ENCODE results near the gene MTURN.

Gene MTURN

GRCh38 chr7:30136117-30136731 is 1.4 kb downstream of the MTURN start:
- no peak for DNase-seq

DNA sequence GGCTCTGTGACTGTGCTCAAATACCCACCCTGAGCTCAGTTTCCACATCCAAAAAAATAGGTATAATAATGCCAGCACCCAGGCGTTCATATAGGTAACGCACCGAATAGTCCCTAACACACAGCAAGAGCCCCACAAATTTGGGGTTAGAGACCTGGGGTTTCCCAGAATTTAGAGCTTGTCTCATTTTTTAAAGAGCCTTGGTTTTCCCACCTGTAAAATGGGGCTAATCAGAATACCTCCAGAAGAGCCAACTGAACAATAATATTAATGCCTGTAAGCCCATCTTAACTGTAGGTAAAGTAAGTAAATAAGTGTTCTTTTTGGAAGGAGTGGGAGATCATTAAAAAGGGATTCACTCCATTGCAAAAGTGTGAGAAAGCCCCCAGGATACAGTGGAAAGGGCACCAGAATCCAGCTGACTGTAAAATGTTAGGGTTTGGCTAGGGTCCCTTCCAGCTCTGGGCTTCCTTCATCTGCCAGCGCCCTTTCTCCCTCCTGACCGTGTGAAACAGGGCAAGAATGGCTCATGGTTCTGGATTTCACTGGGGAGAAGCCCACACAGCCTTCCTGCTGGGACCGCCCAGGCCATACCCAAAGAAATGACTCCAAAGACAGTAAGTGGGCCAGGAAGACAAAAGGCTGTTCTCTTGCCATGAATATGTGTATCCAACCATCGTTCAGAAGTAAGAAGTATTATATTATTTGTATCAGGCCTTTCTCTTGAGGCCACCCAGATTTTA is 2.1 kb downstream of the MTURN start:
- DNase-seq: no peak

DNA sequence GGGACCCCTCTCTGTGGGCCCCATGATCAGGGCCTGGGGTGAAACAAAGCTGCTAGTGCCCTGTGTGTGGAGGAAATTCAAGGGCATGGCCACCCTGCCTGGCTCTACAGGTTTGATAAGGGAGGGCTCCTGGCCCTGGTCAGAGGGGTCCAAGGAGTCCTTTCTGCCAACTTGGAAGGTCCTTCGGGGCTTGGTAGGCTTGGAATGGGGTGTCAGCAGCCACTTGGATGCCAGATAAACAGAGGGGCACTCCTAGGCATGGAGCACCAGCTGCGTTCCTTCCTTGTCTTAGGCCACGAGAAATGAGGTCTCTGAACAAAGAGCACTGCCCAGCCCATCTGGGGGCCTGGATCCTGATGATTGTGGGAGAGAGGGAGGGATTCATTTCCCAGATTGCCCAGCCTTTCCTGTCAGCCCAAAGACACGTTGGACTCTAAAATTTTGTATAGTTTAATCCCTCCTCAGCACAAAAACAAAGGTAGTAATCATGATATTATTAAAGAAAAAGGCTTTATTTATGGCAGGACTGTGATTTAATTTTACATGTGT is 5.1 kb downstream of the MTURN start:
- DNase-seq: no peak

- DNase-seq: no peak
Measured at GRCh38 chr7:30140456-30140855, 5.7 kb downstream of the MTURN start.

DNA sequence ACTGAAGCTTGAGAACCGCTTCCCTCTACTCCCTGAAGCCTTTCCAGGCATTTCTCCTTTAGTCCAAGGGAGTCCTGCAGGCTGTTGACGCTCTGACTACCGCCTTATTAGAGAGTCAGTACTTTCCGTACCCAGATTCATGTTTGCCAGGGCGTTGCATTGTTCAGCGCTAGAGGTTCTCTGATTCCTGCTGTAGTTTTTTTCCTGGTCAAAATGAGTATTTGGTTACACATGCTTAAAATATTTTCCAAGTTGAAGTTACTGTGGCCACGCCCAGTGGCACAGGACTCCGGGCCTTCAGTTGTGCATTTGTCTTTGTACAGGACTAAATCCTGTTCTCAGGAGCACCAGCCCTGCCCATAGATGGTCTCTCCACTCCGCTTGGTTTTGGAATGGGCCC is 7.9 kb downstream of the MTURN start:
- peak; percentile 77 for DNase-seq

- peak; percentile 37 for DNase-seq
Measured at GRCh38 chr7:30143748-30144251, 9.0 kb downstream of the MTURN start.

- DNase-seq: no peak
Measured at GRCh38 chr7:30144657-30145306, 10.0 kb downstream of the MTURN start.

- no peak for DNase-seq
Measured at GRCh38 chr7:30145426-30145970, 10.7 kb downstream of the MTURN start.

DNA sequence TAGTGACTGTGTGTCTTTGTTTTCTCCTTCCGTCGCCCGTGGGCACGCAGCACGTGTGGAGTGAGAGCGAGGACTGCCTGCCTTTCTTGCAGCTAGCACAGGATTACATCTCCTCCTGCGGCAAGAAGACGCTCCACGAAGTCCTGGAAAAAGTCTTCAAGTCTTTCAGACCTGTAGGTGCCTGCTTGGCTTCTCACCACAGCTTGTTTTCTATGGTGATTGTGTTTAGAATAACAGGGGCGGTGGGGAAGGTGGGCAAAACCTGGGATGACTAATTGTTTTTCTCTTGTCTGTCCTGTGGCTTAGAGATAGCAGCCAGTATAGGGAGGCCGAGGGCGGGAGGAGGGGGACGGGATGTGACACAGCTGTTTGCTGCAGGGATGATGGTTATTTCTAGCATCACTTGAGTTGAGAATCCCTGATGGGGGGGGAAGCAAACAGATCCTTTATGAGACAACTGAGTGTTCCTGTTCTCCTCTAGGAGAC is 11.4 kb downstream of the MTURN start:
- no peak for DNase-seq

DNA sequence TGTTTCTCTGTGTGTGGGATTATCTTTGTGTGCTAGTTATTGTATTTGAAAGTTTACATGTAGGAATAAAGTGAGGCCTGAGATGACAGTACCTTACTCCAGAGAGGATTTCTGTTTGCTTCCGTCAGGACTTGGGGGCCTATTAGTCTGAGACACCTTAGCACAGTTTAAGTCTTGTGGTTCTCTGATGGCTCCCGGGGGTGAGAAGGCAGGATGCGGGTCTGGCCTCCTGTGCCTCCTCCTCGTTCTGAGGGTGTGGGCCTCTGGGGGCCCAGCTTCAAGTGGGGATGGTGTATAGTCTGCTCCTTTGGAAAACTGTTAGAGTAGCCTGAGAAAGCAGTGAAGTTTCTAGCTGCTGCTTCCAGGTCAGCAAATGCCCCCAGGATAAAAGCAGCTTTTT is 12.4 kb downstream of the MTURN start:
- no peak for DNase-seq

- no peak for DNase-seq
Measured at GRCh38 chr7:30147785-30148184, 13.0 kb downstream of the MTURN start.

- DNase-seq: no peak
Measured at GRCh38 chr7:30148426-30148825, 13.6 kb downstream of the MTURN start.

GRCh38 chr7:30148951-30149459 is 14.2 kb downstream of the MTURN start:
- no peak for DNase-seq

- no peak for DNase-seq
Measured at GRCh38 chr7:30149640-30150272, 15.0 kb downstream of the MTURN start.

DNA sequence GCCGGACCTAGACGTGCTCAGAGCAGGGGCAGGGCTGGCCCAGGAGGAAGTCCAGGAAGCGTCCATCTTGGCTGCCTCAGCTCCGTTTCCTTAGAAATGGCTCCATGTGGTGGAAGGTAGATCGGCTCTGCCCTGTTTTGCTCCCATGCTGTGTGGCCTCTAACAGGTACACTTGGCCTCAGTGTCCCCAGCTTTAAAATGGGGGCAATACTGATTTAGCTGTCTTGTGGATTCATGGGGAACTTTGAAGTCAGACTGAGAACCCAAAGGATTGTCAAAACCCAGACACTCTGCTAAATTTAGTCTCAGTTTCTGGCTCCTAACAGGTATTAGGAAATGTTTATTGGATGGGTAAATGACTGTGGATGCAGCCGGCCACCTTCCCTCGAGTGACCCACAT is 15.9 kb downstream of the MTURN start:
- DNase-seq: no peak

DNA sequence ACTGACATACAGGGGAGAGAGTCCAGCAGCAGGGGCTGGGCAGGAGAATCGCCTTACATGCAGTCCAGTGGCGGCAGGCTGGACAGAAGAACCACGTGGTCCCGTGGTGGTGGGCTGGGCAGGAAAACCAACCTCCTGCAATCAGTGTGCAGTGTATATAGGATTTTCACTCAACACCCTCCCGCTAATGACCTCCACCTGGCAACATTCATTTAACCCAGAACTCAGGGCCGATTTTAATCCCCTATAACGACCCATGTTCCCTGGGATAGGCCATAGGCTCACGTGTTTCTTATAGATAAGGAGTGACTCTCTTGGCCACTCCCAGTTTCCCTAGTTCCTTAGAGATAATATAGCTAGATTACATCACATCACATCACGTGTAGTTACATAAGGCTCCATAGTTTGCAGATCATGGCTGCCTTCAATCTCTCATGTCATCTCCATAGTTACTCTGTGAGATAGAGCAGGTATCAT is 19.4 kb downstream of the MTURN start:
- no peak for DNase-seq

GRCh38 chr7:30155481-30155880 is 20.7 kb downstream of the MTURN start:
- no peak for DNase-seq

GRCh38 chr7:30157204-30157603 is 22.4 kb downstream of the MTURN start:
- DNase-seq: no peak

DNA sequence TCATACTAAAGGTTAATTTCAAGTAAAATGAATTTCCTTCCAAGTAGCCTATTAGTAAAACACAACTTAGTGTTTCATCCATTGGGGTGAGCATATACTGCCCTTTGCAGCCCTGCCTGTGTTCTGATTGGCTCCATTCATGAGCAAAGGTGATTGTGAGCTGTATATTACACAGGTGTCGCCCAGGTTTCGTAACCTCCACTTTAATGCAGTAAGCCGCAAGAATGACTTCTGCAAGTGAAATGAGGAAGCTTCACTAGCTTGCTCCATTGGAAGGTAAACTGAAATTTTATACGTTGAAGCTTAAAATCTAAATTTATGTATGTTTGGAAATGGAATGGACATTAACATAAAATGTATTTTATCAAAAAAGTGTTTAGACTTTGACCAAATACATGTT is 24.4 kb downstream of the MTURN start:
- DNase-seq: no peak

- no peak for DNase-seq
Measured at GRCh38 chr7:30159698-30160143, 24.9 kb downstream of the MTURN start.

- no peak for DNase-seq
Measured at GRCh38 chr7:30160329-30160728, 25.5 kb downstream of the MTURN start.

DNA sequence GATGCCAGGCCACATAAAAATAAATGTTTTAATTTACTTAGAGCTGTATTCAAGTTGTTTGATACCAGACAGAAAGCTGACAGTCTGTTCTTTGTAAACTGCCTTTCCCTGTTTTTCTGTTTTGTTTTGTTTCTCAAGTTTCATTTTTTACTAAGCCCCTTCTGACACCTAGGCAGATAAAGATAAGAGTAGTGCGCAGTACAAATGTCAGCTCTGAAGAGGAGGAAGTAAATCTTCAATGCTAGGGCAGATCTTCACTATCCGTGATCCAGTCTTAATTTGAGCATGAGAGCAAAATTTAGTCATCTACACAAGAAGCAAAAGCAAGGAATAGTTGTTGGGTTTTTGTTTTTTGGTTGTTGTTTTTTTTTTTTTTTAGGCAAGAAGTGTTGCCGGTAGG is 27.3 kb downstream of the MTURN start:
- DNase-seq: no peak

Measured in fibroblast of skin of scalp (primary cell).